GM12892 (cell line): ENCODE measurements around the gene NUP50.

Experiments
- POLR2A ChIP-seq: IDR thresholded peaks from 2 replicates; pipeline ENCODE4 v1.6.1; 2011; ENCODE audit warnings: low read depth, low read length, control low read depth
- POLR2AphosphoS5 ChIP-seq: IDR thresholded peaks from 2 replicates; pipeline ENCODE4 v1.6.1; 2011; ENCODE audit warnings: low read depth, low read length, control low read depth
- TAF1 ChIP-seq: IDR thresholded peaks from 2 replicates; pipeline ENCODE4 v1.6.1; 2011; ENCODE audit warnings: low read depth, mild to moderate bottlenecking, control low read depth, low read length, borderline replicate concordance

DNA sequence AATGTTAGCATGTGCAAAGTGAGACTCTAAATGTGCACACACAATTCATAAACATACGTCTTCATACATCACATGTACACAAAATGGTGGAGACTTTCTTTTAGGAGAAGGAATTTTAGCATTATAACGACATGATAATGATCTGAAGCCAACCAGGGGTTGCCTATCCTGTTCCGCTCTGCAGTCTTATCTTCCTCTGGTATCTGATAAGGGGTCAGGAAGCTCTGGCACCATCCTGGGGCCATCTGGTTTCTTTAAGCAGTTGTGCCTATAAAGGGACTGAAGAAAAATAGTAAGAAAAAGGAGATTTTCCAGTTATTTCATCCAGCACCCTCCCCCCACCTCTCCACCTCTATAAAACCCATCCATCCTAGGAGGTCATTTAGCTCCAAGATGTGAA, 5.8 kb upstream of the NUP50 start:
- no peak for TF ChIP-seq POLR2A
- TF ChIP-seq POLR2AphosphoS5, result no peak
- no peak for TF ChIP-seq TAF1
